HCT116 (cell line): ENCODE data around the gene RPL13. TPM values are rescaled to one million over a fixed set of nuclear protein-coding genes. Genes with fewer than 3 reads are reported as not detected.

Experiments
- ATAC-seq: fragments of 200-7000 bp; cut with Tn5 transposase; 2 replicates; pipeline ENCODE4 v1.9.1; 2020; ENCODE audit warnings: mild to moderate bottlenecking, moderate library complexity
- BruUV-seq: library from RNA; stranded (reverse); fragments of 400-500 nt; replicated peaks from 2 replicates; lab custom pipeline; 2021; lab: Mats Ljungman, UMichigan
- CTCF ChIA-PET: fragments of 300-600 bp; sonication (Branson Sonifier 250); formaldehyde crosslinking; loops from one replicate; lab custom pipeline; 2021; ENCODE audit warnings: antibody characterized with exemption; lab: Charles Lee
- POLR2A ChIA-PET: fragments of 300-600, 350-600 bp; sonication (Branson Sonifier 250); formaldehyde crosslinking; loops from one replicate; lab custom pipeline; 2021; ENCODE audit warnings: antibody characterized with exemption; lab: Charles Lee
- RAD21 ChIA-PET, 2 experiments: fragments of 300-600 bp; sonication (Branson Sonifier 250); formaldehyde crosslinking; loops; one replicate each; lab custom pipeline; 2023; ENCODE audit warnings: low total read pairs in 2 of 2; ENCODE audit not compliant: uncharacterized antibody in 2 of 2, unreplicated experiment in 2 of 2, low non-redundant PET in 1 of 2; lab: Charles Lee
- DNase-seq: peaks from one replicate; pipeline ENCODE4 v3.0.0-alpha.2; 2010; ENCODE audit warnings: low read depth, low spot score
- H2AFZ ChIP-seq: fragments of 200-600 bp; shearing (Covaris generic), sonication (generic); 2 replicates; pipeline ENCODE4 v1.6.1; 2017; ENCODE audit warnings: low read depth, mixed run types, mixed read lengths, antibody characterized with exemption, low read length; ENCODE audit not compliant: poor library complexity, severe bottlenecking
- H3K27ac ChIP-seq: 2 replicates; pipeline ENCODE4 v1.5.1; 2012; ENCODE audit warnings: low read depth, low read length
- H3K27me3 ChIP-seq: fragments of 200-600 bp; sonication (generic); 2 replicates; pipeline ENCODE4 v1.6.1; 2016; ENCODE audit warnings: mixed run types, low read length, mixed read lengths; ENCODE audit not compliant: insufficient read depth
- H3K36me3 ChIP-seq, 2 experiments: fragments of 200-500 bp in 1 of 2; fragments of 200-600 bp in 1 of 2; sonication (Bioruptor generic) in 1 of 2; sonication (generic) in 1 of 2; 2 replicates each; pipeline versions ENCODE4 v1.5.1 to v1.6.1; 2014 to 2016; ENCODE audit warnings: low read length in 2 of 2, inconsistent platforms in 1 of 2, mixed read lengths in 1 of 2, mixed run types in 1 of 2; ENCODE audit not compliant: insufficient read depth in 2 of 2, control insufficient read depth in 1 of 2
- H3K4me1 ChIP-seq, 2 experiments: fragments of 200-600 bp in 1 of 2; sonication (generic) in 1 of 2; 2 replicates each; pipeline versions ENCODE4 v1.5.1 to v1.6.1; 2012 to 2017; ENCODE audit warnings: low read length in 2 of 2, inconsistent platforms in 1 of 2, mild to moderate bottlenecking in 1 of 2, mixed read lengths in 1 of 2, mixed run types in 1 of 2, moderate library complexity in 1 of 2; ENCODE audit not compliant: insufficient read depth in 2 of 2, control insufficient read depth in 1 of 2
- H3K4me2 ChIP-seq: fragments of 200-600 bp; sonication (generic); 2 replicates; pipeline ENCODE4 v1.6.1; 2017; ENCODE audit warnings: mixed run types, low read length, mixed read lengths
- H3K4me3 ChIP-seq, 2 experiments: fragments of 200-600 bp in 1 of 2; sonication (generic) in 1 of 2; replicated peaks in 1 of 2; 2 replicates each; pipeline ENCODE4 v1.5.1; 2011 to 2016; ENCODE audit warnings: low read length in 2 of 2, control low read depth in 1 of 2, low read depth in 1 of 2, mild to moderate bottlenecking in 1 of 2, mixed read lengths in 1 of 2, mixed run types in 1 of 2
- H3K79me2 ChIP-seq: fragments of 200-600 bp; sonication (generic); 2 replicates; pipeline ENCODE4 v1.6.1; 2017; ENCODE audit warnings: mild to moderate bottlenecking, mixed run types, low read length, moderate library complexity, mixed read lengths; ENCODE audit not compliant: insufficient read depth
- H3K9ac ChIP-seq: fragments of 200-600 bp; sonication (generic); 2 replicates; pipeline ENCODE4 v1.6.1; 2016; ENCODE audit warnings: low read length, mixed read lengths
- H3K9me2 ChIP-seq: fragments of 200-600 bp; sonication (generic), shearing (Covaris generic); 2 replicates; pipeline ENCODE4 v1.6.1; 2017; ENCODE audit warnings: mixed run types, mild to moderate bottlenecking, moderate library complexity; ENCODE audit not compliant: insufficient read depth
- H3K9me3 ChIP-seq, 2 experiments: fragments of 200-500 bp in 1 of 2; fragments of 200-600 bp in 1 of 2; sonication (Bioruptor generic) in 1 of 2; sonication (generic) in 1 of 2; 2 replicates each; pipeline ENCODE4 v1.6.1; 2014 to 2017; ENCODE audit warnings: low read length in 2 of 2, mixed read lengths in 2 of 2, inconsistent platforms in 1 of 2, low read depth in 1 of 2, mild to moderate bottlenecking in 1 of 2, mixed run types in 1 of 2, moderate library complexity in 1 of 2; ENCODE audit not compliant: control insufficient read depth in 1 of 2, insufficient read depth in 1 of 2
- H4K20me1 ChIP-seq: fragments of 200-600 bp; sonication (generic), shearing (Covaris generic); 2 replicates; pipeline ENCODE4 v1.6.1; 2017; ENCODE audit warnings: mixed run types, mild to moderate bottlenecking, moderate library complexity; ENCODE audit not compliant: insufficient read depth
- CEBPB ChIP-seq: IDR thresholded peaks from 2 replicates; pipeline ENCODE4 v1.6.1; 2012; ENCODE audit warnings: low read depth
- EZH2 ChIP-seq: fragments of 200-600 bp; sonication (generic); IDR thresholded peaks from 2 replicates; pipeline ENCODE4 v1.6.1; 2017; ENCODE audit warnings: antibody characterized with exemption, mixed run types
- intact Hi-C: fragments of 100-400 bp; cut with micrococcal nuclease; formaldehyde crosslinking; loops from 2 replicates; pipeline ENCODE4 v1.10.0; 2022
- total RNA-seq: library from RNA; stranded (reverse); gene quantifications from one replicate; pipeline ENCODE4 v1.2.1, GENCODE V29; 2021; ENCODE audit not compliant: unreplicated experiment
- TF ChIP-seq, protein P1 (sequence below): IDR thresholded peaks from 2 replicates; pipeline ENCODE4 v1.6.1; 2011; ENCODE audit warnings: mild to moderate bottlenecking, low read length, moderate library complexity; ENCODE audit not compliant: insufficient replicate concordance; ENCODE audit errors: extremely low read depth
- TF ChIP-seq, protein P2 (sequence below): IDR thresholded peaks from 2 replicates; pipeline ENCODE4 v1.6.1; 2012; ENCODE audit warnings: low read depth

RPL13 gene
- total RNA-seq, 1 experiment from 2014 or later, result 4,404 TPM

DNA sequence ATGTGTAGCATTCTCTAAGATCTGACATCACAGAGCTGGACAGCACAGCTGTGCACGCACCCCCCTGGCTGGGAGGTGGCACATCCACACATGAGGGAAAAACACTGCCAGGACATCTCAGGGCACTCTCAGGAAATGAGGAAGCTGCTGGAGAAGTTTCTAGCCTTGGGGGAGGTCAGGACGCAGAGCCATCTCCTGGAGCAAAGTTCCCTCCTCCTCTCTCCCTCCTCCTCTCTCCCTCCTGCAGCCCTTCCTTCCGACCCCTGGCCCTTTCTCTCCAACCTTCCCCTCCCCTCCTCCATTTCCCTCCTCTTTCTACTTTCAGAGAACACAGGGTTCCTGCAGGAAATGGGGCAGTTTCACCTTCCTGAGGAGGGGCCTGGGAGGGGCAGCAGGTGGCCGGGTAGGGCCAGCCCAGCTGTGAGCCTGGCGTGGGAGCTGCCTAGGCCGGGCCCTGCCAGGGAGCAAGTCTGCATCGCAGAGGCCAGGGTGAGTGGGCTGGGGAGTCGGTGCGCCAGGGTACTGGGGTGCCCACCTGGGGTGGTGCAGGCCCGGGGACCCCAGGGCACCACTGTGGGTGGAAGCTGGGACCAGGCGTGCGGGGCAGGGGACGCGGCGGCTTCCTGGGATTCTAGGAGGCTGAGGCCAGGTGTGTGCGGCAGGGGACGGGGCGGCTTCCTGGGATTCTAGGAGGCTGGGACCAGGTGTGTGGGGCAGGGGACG lies 52.9 kb downstream of the RPL13 start, which contains the start of gene DPEP1:
Gene DPEP1, plus strand, starts transcription at position 412 of the 723 bp plus-strand sequence. CDS start 16,769 bp downstream, outside the sequence.
- TF ChIP-seq CEBPB (no peak), EZH2 (no peak)
- TF ChIP-seq, protein P1, sequence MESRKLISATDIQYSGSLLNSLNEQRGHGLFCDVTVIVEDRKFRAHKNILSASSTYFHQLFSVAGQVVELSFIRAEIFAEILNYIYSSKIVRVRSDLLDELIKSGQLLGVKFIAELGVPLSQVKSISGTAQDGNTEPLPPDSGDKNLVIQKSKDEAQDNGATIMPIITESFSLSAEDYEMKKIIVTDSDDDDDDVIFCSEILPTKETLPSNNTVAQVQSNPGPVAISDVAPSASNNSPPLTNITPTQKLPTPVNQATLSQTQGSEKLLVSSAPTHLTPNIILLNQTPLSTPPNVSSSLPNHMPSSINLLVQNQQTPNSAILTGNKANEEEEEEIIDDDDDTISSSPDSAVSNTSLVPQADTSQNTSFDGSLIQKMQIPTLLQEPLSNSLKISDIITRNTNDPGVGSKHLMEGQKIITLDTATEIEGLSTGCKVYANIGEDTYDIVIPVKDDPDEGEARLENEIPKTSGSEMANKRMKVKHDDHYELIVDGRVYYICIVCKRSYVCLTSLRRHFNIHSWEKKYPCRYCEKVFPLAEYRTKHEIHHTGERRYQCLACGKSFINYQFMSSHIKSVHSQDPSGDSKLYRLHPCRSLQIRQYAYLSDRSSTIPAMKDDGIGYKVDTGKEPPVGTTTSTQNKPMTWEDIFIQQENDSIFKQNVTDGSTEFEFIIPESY, result no peak
- TF ChIP-seq, protein P2, sequence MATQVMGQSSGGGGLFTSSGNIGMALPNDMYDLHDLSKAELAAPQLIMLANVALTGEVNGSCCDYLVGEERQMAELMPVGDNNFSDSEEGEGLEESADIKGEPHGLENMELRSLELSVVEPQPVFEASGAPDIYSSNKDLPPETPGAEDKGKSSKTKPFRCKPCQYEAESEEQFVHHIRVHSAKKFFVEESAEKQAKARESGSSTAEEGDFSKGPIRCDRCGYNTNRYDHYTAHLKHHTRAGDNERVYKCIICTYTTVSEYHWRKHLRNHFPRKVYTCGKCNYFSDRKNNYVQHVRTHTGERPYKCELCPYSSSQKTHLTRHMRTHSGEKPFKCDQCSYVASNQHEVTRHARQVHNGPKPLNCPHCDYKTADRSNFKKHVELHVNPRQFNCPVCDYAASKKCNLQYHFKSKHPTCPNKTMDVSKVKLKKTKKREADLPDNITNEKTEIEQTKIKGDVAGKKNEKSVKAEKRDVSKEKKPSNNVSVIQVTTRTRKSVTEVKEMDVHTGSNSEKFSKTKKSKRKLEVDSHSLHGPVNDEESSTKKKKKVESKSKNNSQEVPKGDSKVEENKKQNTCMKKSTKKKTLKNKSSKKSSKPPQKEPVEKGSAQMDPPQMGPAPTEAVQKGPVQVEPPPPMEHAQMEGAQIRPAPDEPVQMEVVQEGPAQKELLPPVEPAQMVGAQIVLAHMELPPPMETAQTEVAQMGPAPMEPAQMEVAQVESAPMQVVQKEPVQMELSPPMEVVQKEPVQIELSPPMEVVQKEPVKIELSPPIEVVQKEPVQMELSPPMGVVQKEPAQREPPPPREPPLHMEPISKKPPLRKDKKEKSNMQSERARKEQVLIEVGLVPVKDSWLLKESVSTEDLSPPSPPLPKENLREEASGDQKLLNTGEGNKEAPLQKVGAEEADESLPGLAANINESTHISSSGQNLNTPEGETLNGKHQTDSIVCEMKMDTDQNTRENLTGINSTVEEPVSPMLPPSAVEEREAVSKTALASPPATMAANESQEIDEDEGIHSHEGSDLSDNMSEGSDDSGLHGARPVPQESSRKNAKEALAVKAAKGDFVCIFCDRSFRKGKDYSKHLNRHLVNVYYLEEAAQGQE, result no peak
- Histone ChIP-seq H3K79me2 (no peaks in the 10 kb centered on the region), H3K9ac (no peak within 1 kb of the TSS), H3K36me3 (no peaks in the 10 kb centered on the region), H3K9me2 (no peaks in the 10 kb centered on the region), H3K9me3 (no peaks in the 10 kb centered on the region), H3K4me1 (peaks cover 21 to 36% of the 10 kb centered on the region in 2 experiments), H3K27ac (no peak within 1 kb of the TSS; the same call in 1 of the 2 replicates), H3K27me3 (no peaks in the 10 kb centered on the region), H3K4me3 (no peak within 1 kb of the TSS), H2AFZ (no peak within 1 kb of the TSS), H4K20me1 (no peaks in the 10 kb centered on the region), H3K4me2 (no peak within 1 kb of the TSS)
- ChIA-PET CTCF (interaction anchor here (1.1 to 2.6 kb wide), 2 partner anchors 12 to 19 kb away, joined by 4 to 16 read pairs; no protein-coding TSS in a partner anchor), POLR2A (no interaction called here), RAD21 (interaction anchor here in 1 of 2 experiments (0.9 kb wide), 1 partner anchor 29 kb away, joined by 3 read pairs; no protein-coding TSS in a partner anchor)
- ATAC-seq (no peak), DNase-seq (no peak)
- intact Hi-C loops, result no loop called here
- no TSS peak for BruUV-seq
